Transverse colon (tissue), 4 donors: ENCODE results near the gene MACF1. TPM values are rescaled to one million over a fixed set of nuclear protein-coding genes. Genes with fewer than 3 reads are reported as not detected.

Experiments
- DNase-seq: peaks from one replicate; pipeline ENCODE4 v3.0.0-alpha.2; 2019
- H3K27ac ChIP-seq, 4 donors: fragments of 200-600 bp; sonication (generic); 2 replicates each; pipeline ENCODE4 v1.5.1; 2016 to 2018; ENCODE audit warnings: inconsistent platforms in 4 of 4
- H3K27me3 ChIP-seq: fragments of 200-600 bp; sonication (generic); 2 replicates; pipeline ENCODE4 v1.5.1; 2017; ENCODE audit warnings: inconsistent platforms
- H3K36me3 ChIP-seq, 4 donors: fragments of 200-600 bp; sonication (generic); 2 replicates each; pipeline ENCODE4 v1.5.1; 2017 to 2019; ENCODE audit warnings: inconsistent platforms in 4 of 4
- H3K4me1 ChIP-seq, 4 donors: fragments of 200-600 bp; sonication (generic); 2 replicates each; pipeline ENCODE4 v1.5.1; 2017 to 2020; ENCODE audit warnings: inconsistent platforms in 4 of 4
- H3K4me3 ChIP-seq, 4 donors: fragments of 200-600 bp; sonication (generic); 1 replicate in 1 of 4; 2 replicates in 3 of 4; pipeline versions ENCODE4 v1.5.1 to v1.6.1; 2017 to 2019; ENCODE audit warnings: inconsistent platforms in 4 of 4
- H3K9me3 ChIP-seq, 2 donors: fragments of 200-600 bp; sonication (generic); 2 replicates each; pipeline ENCODE4 v1.5.1; 2017 to 2019; ENCODE audit warnings: inconsistent platforms in 2 of 2
- EP300 ChIP-seq: sonication (generic); formaldehyde crosslinking; IDR thresholded peaks from one replicate; pipeline ENCODE4 v1.6.1; 2017; ENCODE audit warnings: antibody characterized with exemption, low read depth
- POLR2A ChIP-seq: fragments of 450-650 bp; IDR thresholded peaks from one replicate; pipeline ENCODE4 v1.6.1; 2016; ENCODE audit warnings: antibody characterized with exemption, mild to moderate bottlenecking, moderate library complexity
- POLR2AphosphoS5 ChIP-seq, 3 donors: sonication (generic); formaldehyde crosslinking; IDR thresholded peaks; one replicate each; pipeline ENCODE4 v1.6.1; 2016; ENCODE audit warnings: antibody characterized with exemption in 3 of 3
- WGBS, 2 donors: methylation state at CpG; one replicate each; pipeline ENCODE4 v1.1.5; 2018; ENCODE audit warnings: low coverage in 1 of 2; 5-methylcytosine and 5-hydroxymethylcytosine counted together
- in situ Hi-C, 4 donors: fragments of 200-750 bp; cut with MboI; loops; one replicate each; pipeline versions ENCODE4 v1.15.0 to v1.15.1; 2017; ENCODE audit warnings: low sequenced_read_pairs in 3 of 4, low pct_ligation_motif_present in 1 of 4, low pct_unique_long_range_greater_than_20kb in 1 of 4
- intact Hi-C: fragments of 100-400 bp; cut with DNase I; formaldehyde crosslinking; loops from one replicate; pipeline ENCODE4 v1.15.1; 2023; ENCODE audit warnings: low total_unique reads
- total RNA-seq, 4 donors: library from RNA; depleted of rRNA; stranded (reverse); fragments of >200 nt; gene quantifications; one replicate each; pipeline ENCODE4 v1.1.0, GENCODE V29; 2016
- TF ChIP-seq, protein P1 (sequence below), 5 experiments: fragments of 200-600 bp in 3 of 5; fragments of 450-650 bp in 2 of 5; sonication (generic) in 3 of 5; IDR thresholded peaks; 1 replicate in 2 of 5; 2 replicates in 3 of 5; pipeline ENCODE4 v1.5.1; 2016 to 2017; ENCODE audit warnings: antibody characterized with exemption in 5 of 5, inconsistent platforms in 3 of 5, mild to moderate bottlenecking in 2 of 5, moderate library complexity in 1 of 5

MACF1 gene
- total RNA-seq, 4 donors from 2014 or later: 190 to 300 (median 254) TPM

DNA sequence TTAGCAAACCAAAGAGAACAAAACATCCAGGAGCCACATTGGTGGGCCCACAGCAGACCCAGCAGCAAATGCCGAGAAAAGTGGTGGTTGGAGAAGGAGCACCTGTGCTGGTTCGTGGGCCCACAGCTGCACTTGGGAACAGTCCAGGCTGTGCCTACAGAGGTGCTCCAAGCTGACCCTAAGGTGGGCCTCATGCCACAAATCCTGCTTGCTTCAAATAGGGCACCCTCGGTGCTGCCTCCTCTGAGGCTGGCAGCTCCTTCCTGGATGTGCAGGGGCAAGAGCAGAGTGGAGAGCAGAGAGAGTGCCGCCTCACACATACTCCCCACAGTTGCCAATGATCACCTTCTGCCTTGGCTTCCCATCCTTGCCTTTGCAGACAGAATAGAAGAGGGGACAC is 327.0 kb downstream of the MACF1 start:
- WGBS, 2 donors: 92% methylated on average over 4 of the region's 4 CpGs; no CpG with 5 or more reads in 1 of the 2 donors
- in situ Hi-C loops (loop anchor here in 3 of 4 donors (10.0 to 25.0 kb wide), 2 partner anchors 427 to 444 kb away; no protein-coding TSS in a partner anchor), intact Hi-C loops (no loop called here)
- Histone ChIP-seq H3K36me3 (peaks cover 0 to 4% (median 0%) of the 10 kb centered on the region in 4 donors), H3K4me3 (no peak overlapping the region), H3K27ac (no peak overlapping the region), H3K27me3 (no peaks in the 10 kb centered on the region), H3K4me1 (peaks cover 3 to 14% (median 9%) of the 10 kb centered on the region in 4 donors), H3K9me3 (no peaks in the 10 kb centered on the region)
- TF ChIP-seq POLR2A (no peak), POLR2AphosphoS5 (IDR thresholded peaks at IDR 0.05) (no peak), EP300 (no peak)
- TF ChIP-seq, protein P1, sequence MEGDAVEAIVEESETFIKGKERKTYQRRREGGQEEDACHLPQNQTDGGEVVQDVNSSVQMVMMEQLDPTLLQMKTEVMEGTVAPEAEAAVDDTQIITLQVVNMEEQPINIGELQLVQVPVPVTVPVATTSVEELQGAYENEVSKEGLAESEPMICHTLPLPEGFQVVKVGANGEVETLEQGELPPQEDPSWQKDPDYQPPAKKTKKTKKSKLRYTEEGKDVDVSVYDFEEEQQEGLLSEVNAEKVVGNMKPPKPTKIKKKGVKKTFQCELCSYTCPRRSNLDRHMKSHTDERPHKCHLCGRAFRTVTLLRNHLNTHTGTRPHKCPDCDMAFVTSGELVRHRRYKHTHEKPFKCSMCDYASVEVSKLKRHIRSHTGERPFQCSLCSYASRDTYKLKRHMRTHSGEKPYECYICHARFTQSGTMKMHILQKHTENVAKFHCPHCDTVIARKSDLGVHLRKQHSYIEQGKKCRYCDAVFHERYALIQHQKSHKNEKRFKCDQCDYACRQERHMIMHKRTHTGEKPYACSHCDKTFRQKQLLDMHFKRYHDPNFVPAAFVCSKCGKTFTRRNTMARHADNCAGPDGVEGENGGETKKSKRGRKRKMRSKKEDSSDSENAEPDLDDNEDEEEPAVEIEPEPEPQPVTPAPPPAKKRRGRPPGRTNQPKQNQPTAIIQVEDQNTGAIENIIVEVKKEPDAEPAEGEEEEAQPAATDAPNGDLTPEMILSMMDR (IDR thresholded peaks at IDR 0.05): no peak
- DNase-seq: no peak

DNA sequence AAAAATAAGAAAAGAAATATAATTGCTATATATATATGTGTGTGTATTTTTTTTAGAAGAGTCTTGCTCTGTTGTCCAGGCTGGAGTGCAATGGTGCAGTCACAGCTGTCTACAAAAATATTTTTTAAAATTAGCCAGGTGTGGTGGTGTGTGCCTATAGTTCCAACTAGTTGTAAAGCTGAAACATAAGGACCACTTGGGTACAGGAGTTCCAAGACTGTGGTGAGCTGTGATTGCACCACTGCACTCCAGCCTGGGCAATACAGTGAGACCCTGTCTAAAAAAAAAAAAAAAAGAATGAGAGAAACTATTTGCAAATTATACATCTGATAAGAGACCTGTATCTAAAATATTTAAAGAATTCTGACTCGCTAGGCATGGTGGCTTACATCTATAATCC is 328.9 kb downstream of the MACF1 start:
- WGBS, 2 donors: 87 to 100% methylated on average over 1 of the region's 1 CpG
- in situ Hi-C loops: loop anchor here in 3 of 4 donors (10.0 to 25.0 kb wide), 2 partner anchors 429 to 446 kb away; no protein-coding TSS in a partner anchor

More for the DNA sequence above, 328.9 kb downstream of the MACF1 start:
- Histone ChIP-seq H3K9me3 (no peaks in the 10 kb centered on the region), H3K4me3 (no peak overlapping the region), H3K36me3 (peaks cover 0 to 4% (median 0%) of the 10 kb centered on the region in 4 donors), H3K4me1 (no peaks in the 10 kb centered on the region), H3K27ac (no peak overlapping the region), H3K27me3 (no peaks in the 10 kb centered on the region)
- no peak for TF ChIP-seq EP300
- TF ChIP-seq, protein P1 (IDR thresholded peaks at IDR 0.05): no peak
- no peak for TF ChIP-seq POLR2AphosphoS5 (IDR thresholded peaks at IDR 0.05)
- no peak for TF ChIP-seq POLR2A
- DNase-seq: no peak
- intact Hi-C loops: no loop called here

Other genes with a start within 250 kb of the MACF1 start
- gene AKIRIN1, start 213.4 kb upstream of the MACF1 start, total RNA-seq: 10 to 100 TPM; 38.5 to 70.7 (median 48.3) TPM
- 100 to 1,000 TPM in 3 of 4 donors, 10 to 100 TPM in 1; 99.9 to 418 (median 312) TPM for gene NDUFS5, start 178.3 kb upstream of the MACF1 start, total RNA-seq